HPDE6-E6E7 (cell line): ENCODE measurements around the gene ITGB6.
"Not testable (repeated sequence)": the region's sequence is repeated elsewhere in the genome, so short reads cannot be mapped to it uniquely, and the experiment has no call there.

ENCODE experiments used
- DNase-seq: peaks from one replicate; pipeline ENCODE4 v3.0.0; 2011; ENCODE audit warnings: missing footprints; ENCODE audit errors: extremely low spot score

ITGB6 gene

DNA sequence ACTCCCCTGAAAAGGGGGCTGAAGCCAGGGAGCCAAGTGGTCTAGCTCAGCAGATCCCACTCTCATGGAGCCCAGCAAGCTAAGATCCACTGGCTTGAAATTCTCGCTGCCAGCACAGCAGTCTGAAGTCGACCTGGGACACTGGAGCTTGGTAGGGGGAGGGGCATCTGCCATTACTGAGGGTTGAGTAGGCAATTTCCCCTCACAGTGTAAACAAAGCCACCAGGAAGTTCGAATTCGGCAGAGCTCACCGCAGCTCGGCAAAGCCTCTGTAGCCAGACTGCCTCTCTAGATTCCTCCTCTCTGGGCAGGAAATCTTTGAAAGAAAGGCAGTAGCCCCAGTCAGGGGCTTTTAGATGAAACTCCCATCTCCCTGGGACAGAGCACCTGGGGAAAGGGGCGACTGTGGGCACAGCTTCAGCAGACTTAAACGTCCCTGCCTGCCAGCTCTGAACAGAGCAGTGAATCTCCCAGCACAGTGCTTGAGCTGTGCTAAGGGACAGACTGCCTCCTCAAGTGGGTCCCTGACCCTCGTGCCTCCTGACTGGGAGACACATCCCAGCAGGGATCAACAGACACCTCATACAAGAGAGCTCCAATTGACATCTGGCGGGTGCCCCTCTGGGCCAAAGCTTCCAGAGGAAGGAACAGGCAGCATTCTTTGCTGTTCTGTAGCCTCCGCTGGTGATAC lies 18.8 kb downstream of the ITGB6 start:
- not testable (repeated sequence) for DNase-seq

DNA sequence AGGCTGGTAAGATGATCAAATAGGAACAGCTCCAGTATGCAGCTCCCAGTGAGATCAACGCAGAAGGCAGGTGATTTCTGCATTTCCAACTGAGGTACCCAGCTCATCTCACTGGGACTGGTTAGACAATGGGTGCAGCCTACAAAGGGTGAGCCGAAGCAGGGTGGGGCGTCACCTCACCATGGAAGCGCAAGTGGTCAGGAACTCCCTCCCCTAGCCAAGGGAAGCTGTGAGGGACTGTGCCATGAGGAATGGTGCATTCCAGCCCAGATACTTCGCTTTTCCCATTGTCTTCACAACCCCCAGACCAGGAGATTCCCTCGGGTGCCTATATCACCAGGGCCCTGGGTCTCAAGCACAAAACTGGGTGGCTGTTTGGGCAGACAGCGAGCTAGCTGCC lies 19.4 kb downstream of the ITGB6 start:
- not testable (repeated sequence) for DNase-seq

DNA sequence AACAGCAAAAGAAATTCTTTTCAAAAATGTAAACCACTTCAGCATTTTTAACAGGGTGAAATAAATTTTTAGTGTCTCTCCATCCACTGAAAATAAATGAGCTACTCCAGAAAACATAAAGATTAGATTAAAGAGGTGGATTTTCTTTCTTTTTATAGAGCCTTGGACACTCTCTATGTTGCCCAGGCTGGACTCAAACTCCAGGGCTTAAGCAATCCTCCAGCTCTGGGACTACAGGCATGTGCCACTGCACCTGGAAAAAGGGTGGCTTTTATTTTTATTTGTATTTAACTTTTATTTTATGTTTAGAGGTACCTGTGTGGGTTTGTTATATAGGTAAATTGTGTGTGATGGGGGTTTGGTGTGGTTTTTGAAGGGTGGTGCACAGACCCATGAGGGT lies 19.9 kb downstream of the ITGB6 start:
- DNase-seq, result no peak

DNA sequence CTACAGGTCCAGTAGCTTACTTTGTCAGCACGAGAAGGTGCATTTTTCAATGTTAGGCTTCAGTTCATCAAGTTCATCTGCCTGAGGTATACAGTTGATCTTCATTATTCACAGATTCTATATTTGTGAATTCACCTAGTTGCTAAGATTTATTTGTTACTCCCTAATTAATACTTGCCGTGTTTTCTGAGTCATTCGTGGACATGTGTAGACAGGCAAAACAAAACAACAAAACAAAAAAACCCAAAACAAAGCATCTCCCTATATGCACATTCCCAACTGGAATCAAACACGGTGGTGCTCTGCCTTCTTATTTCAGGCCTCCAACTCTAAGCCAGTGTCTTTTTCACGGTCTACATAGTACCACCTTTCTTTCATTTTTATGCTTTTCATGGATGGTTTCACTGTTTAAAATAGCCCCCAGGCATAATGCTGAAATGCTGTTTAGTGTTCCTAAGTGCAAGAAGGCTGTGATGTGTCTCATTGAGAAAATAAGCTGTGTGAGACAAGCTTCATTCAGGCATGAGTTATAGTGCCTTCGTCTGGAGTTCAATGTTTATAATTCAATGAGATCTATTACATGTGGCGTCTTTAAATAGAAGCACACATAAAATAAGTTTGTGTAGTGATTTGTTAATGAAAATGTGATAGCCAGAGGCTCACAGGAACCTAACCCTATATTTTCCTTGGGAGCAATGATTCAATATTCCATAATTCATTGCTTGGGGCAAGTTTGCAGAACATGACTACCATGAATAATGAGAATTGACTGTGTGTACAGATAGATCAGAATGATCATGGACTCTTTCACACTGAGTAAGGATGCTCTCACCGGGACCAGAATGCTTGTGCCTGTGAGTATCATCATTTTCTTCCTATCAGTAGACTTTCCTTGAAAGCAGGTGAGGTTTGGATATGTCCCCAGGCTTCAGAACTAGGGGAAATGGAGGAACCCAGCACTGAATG lies 24.6 kb downstream of the ITGB6 start:
- no peak for DNase-seq

DNA sequence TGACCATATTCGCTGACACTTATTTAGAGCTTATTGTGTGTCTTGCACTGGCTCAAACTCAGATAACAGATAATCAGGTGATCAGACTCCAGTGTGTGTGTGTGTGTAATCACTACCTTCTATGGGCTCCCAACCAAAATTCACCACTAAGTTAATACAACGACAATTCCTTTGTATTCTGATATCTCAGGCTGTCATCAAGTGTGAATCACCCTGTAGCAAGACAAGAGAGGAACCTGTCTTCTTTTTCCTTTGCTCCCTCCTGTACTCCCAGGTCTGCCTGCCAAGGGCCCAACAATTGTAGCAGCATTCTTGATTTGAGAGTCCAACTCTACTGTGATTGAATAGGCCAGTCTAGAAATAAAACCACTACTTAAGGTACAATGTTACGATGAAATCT lies 25.8 kb downstream of the ITGB6 start:
- no peak for DNase-seq

DNA sequence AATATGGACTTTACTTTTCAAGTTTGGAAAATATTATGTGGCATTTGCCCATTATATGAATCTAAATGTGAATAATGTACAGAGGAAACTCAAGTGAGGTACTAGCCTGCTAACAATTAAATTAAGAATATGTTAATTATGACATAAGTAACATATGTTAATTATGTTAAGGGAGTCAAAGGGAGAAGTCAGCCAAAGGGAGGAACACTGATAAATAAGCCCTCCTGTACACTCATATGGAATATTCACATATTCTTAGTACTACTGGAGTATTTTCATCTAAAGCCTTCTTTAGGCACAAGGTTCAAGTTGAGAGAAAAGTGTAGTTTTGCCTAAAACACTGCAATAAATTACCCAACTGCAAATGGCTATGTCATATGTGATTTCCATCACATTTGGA lies 30.1 kb downstream of the ITGB6 start:
- DNase-seq, result no peak

DNA sequence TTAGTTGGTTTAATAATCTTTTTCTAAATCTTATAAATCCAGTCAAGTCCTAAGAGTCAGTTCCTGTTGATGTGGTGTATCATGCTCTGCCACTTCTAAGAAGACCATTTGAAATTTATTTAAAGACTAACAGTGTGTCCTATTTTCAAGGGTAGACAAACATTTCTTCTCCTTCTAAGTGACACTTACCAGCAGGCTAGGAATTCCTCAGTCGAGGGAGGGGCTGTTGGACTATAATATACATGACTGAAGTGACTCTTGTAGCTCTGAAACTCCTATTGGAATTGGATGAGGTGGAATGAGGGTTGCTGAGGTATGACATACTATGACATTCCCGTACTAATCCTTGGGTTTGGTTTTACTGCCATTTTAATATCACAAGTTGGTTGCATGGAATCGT lies 30.6 kb downstream of the ITGB6 start:
- DNase-seq, result no peak

DNA sequence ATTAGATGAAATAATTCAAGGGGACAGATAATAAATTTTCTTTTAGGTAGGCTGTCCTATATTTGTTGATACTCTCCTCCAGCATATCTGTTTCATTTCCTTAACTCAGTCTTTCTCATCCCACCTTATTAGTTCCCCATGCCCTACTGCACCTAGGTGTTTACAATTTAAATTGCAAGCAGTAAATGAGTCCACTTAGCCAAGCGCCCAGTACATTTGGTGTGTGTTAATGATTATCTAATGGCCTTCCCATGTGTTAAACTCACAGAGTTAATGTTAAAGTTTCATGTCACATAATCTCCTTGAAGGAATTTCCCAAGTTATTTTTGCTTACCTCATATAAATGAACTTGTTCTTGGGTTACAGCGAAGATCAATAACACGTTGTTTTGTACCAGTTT lies 31.2 kb downstream of the ITGB6 start:
- no peak for DNase-seq

DNA sequence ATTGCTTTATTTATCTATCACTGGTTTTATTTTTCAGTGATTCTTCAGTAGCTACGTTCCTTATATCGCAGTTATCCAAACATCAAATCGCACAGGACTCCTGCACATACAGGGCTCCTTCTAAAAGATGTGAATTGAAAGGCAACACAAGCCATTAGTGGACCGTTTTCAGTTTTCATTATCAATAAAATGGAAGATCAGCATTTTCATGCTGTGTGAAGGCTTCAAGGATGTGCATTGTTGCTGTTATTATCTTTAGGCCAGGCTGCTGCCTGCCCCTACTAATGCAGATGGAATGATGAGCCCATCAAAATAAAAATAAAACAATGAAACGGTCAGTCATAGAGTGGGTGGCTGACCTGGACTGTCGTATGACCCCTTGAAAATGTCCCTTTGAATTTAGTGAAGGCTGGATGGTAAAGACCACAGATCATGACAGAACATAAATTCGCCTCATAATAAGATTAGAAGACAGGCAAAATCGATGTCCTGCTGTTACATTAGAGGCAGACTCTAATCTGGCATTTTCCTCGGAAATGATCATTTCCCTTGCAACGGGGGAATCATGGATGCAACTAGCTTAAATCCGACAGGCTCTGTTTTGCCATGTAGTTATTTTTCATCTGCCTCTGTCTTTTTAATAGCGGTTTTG lies 32.9 kb downstream of the ITGB6 start:
- no peak for DNase-seq

DNA sequence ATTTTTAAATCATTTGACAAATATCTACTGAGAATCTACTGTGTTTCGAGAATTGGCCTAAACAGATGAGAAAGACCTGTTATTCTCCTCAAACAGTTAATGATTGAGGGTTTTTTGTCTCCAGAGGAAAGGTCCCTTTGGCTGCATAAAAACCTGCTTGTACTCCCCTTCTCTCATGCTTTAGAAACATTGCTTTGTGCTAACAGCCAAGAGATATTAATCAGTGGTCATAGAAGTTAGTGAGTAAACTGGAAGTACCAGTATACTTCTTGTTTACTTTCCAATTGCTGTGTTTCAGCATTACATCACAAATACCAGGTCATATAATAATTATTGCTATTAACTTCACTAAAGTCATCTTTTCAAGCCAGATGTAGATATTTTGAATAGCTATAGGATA lies 34.1 kb downstream of the ITGB6 start:
- no peak for DNase-seq

DNA sequence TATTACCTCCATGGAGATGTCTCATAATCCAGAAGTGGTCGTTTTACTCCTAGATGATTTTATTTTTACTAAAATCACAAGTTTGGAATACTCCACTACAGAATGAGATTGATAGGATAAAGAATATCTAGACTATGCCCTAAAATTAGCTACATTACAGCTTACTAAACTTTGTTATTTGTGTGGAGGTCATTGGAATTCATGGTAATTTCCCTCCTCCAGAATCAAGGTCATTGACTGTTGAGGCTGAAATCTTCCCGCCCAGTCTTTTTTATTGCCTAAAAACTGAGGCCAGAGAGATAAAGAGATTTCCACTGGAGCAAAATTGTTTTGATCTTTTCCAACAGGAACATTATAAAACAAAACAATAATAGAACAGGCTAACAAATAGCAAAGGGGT lies 35.0 kb downstream of the ITGB6 start:
- DNase-seq, result no peak

DNA sequence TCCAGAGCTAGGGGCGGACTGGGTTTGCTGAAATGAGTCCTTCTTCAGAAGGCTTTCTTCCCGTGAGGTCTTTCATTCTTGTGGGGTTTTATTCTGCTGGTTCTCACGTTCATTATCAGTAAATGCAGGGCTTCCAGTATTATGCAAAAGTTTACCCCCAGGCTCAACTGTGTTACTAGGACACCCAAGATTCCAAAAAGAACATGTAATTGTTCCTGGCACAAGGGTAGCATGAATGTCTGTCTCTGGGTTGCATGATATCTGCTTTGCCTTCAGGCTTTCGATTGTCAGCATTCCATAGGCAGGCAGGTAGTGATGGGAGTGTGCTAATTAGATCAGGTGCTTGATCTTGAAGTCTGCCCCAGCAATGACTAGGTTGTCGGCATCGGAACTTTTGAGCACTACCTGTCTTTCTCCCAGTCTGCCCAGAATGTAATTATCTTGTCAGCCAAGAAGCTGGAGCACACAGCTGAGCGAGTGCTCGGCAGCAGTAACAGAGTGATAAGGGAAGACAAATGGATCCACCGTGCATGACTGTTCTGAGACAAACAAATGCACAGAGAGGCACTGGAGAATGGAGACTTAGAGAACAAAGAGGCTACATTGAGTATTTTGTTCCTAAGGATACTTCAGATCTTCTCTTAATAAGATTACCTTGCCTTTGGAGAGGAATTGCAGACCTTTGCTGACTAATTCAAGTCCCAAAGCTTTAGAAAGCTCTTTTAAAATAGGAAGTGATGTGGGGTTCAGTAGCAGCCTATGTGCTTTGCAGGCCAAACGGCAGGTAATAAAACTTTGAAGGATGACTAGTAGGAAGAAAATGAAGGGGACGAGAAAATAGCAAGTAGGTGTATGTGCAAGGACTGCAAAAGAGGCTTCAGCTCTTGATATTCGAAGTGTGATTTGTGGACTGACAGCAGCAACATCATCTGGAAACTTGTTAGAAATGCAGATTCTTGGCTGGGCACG lies 41.9 kb downstream of the ITGB6 start:
- DNase-seq, result no peak

DNA sequence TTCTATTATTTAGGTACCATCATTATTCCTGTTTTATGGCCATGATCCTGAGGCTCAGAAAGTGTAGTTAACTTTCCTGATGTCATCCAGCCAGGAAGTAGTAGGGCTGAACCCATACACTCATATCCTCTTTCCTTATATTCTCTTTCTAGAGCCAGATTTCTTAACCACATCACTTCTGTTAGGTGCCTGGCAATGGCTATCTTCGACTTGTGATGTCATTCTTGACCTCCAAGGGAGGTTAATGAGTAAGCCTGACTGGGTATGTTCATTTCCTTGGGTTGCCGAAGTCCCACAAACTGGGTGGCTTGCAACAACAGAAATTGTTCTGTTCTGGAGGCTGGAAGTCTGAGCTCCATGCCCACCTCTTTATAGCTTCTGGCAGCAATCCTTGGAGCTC lies 43.4 kb downstream of the ITGB6 start:
- DNase-seq, result no peak

DNA sequence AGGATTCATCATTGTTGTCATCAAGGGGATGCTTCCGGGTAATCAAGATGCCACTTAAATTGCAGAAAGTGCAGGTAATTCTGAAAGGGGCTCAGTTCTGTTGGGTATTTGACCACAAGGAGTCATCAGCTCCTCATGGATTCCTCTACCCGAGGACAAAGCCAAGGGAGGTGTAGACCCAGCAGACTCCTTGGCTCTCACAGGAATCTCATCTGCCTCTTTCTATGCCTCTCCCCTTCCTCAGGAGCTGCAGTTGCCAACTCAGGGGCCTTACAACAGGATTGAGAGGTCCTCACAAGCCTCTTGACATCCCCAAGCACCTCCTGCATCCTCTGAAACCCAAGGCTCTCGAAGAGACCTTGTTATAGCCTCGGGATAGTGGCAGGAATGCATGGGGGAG lies 44.0 kb downstream of the ITGB6 start:
- no peak for DNase-seq

DNA sequence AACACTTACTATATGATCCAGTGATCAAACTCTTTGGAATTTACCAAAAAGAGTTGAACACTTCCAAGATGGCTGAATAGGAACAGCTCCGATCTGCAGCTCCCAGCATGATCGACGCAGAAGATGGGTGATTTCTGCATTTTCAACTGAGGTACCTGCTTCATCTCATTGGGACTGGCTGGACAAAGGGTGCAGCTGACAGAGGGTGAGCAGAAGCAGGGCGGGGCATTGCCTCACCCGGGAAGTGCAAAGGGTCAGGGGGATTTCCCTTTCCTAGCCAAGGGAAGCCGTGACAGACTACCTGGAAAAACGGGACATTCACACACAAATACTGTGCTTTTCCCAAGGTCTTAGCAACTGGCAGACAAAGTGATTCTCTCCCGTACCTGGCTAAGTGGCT lies 51.7 kb downstream of the ITGB6 start:
- not testable (repeated sequence) for DNase-seq

DNA sequence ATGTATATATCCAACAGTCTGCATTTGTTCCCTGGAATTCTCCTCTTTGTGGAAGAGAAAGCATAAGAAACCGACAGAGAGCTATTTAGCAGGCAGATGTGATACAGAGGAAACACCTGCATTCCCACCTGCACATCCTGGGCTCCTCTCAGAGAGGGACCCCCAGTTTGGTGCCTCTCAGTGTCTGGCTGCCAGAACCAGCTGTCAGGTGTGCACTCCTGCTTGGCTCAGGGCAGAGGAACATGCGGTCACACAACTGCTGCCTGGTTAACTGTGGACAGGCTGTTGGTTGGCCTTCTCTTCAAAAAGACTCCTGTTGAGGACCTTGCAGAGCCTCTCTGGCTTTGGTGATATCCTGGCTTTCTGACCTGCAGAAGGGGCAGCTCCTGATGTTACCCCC lies 54.6 kb downstream of the ITGB6 start:
- no peak for DNase-seq

DNA sequence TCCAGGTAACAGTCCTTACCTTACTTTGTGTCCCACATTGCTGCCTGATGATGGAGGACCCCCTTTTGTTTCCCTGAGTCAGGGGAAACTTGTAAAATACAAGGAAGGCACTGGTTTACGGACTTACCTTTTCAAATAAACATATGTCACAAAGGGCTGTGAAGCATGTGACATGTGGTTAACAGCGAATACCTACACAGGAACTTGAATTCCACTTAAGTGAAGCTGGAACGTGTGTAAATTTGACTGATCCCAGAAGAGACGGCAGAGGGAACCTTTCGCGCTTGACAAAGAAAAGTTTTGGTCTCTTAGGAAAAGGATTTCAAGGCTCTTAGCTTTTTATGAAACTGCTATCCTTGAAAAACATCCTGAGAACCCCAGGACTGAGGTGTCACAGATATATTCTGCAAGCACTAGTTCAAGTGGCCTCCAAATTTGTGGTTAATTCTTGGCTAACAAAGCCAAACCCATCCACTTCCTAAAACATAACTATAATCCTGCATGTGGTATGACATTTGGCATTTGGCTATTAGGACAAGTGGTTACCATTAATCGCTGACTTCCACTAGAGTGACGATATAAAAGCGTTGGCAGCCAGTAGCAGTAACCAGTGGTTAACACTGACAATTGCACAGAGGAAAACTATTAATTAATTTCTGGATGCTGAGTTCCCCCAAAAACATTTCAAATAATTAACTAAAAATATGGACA lies 55.6 kb downstream of the ITGB6 start:
- DNase-seq, result no peak

DNA sequence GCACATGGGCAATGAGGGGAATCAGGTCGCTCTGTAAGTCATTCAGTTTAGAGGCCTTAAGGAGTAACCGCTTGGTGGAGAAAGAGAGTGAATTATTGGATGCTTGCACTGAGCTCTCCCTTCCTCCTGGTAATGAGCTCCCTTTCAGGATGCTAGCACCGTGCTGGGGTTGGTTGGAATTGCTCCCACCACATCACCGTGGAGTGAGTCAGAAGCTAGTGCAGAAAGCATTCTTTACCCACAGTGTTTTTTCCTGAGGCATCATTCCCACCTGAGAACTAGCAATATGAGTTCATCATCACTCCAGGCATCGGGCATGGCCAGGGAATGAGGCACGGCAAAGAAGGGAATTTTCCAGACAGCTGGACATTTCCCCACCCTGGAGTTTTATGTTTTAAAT lies 57.6 kb downstream of the ITGB6 start:
- DNase-seq, result no peak

DNA sequence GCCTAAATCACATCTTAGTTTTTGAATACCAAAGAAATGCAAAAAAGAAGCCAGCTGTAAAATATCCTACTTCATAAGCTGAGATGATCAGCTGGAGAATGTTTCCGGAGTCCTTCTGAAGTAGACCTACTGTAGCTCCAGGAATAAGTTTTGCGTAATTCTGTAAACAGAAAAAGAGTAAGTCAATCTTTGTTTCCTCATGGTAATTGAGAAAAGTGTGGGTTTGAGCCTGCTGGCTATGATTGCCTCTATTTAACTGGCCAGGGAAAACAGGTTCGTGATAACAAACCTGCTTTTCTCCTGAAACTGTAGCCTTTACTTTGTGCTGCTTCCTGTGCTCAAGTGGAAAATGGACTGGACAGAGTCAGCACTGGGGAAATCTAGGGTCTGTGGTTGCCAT lies 58.2 kb downstream of the ITGB6 start:
- DNase-seq, result no peak

DNA sequence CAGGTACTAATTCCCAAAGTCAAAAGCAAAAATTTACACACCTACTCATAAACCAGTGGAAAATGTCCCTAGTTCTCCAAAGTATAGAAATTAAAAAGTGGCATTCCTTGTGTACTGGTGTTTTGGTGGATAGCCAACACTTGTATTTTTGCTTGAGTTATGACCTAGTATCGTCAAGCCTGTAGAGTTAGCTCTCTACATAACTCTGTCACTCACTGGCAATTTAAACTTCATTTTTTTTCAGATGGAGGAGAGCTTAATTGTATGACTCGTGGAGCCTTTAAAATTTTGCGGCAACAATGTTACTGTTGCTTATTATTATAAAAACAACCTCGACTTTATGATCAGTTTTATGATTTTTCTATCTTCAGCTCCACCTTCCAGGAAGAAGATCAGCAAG lies 58.7 kb downstream of the ITGB6 start:
- no peak for DNase-seq

DNA sequence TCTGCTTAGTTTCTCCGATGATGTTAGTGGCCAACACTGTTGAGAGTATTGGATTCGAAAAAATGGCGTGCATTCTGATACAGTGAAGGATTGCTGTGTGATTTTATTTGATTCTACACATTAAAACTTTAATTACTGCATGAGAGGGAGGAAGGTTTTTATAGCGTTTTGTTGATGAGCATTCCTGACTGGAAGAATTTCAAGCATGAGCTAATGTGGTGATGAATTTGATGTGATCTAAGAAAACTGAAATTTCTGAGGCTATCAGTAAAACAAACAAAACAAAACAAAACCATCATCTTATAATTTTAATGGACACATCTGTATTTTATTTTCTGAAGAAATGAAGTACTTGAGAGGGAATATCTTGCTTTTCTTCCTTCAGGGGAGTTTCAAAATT lies 59.6 kb downstream of the ITGB6 start:
- DNase-seq, result no peak
